HG03432 (cell line): ENCODE measurements around the gene TMEM95.

Source experiments
- ATAC-seq: cut with Tn5 transposase; IDR thresholded peaks from one replicate; pipeline ENCODE4 v1.9.1; 2021; ENCODE audit warnings: mild to moderate bottlenecking, moderate library complexity; ENCODE audit not compliant: unreplicated experiment

TMEM95 gene

GRCh38 chr17:7374353-7374752 is 19.4 kb downstream of the TMEM95 start:
- ATAC-seq = no peak

DNA sequence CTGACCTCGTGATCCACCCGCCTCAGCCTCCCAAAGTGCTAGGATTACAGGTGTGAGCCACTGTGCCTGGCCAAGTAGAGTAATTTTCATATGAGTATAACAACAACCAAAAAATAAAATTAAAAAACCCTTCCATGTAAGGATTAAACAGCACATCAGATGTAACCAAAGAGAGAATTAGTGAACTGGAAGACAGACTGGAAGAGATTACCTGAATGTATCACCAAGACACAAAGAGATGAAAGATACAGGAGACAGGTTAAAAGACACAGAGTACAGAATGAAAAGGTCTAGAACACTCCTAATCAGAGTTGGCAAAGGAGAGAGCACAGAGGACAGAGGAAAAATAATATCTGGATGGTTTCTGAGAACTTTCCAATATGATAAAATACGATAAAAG is 24.2 kb downstream of the TMEM95 start:
- no peak for ATAC-seq

DNA sequence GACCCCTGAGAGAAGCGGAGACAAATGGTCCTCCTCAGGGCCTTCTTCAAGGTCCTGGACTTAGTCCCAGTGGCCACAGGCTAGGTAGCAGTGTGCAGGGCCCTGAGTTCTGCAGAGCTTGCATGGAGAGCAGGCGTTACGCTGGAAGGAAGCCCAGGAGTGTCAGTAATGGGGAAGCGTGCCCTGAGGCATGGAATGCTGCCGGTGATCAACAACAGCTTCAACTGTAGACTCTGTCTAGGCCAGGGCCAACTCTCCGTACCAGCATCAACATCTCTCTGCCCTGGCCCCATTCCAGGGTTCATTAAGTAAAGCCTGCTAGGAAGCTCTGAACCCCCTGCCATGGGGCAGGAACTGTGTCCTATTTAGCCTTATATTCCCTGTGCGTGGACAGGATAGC is 25.4 kb downstream of the TMEM95 start:
- no peak for ATAC-seq

DNA sequence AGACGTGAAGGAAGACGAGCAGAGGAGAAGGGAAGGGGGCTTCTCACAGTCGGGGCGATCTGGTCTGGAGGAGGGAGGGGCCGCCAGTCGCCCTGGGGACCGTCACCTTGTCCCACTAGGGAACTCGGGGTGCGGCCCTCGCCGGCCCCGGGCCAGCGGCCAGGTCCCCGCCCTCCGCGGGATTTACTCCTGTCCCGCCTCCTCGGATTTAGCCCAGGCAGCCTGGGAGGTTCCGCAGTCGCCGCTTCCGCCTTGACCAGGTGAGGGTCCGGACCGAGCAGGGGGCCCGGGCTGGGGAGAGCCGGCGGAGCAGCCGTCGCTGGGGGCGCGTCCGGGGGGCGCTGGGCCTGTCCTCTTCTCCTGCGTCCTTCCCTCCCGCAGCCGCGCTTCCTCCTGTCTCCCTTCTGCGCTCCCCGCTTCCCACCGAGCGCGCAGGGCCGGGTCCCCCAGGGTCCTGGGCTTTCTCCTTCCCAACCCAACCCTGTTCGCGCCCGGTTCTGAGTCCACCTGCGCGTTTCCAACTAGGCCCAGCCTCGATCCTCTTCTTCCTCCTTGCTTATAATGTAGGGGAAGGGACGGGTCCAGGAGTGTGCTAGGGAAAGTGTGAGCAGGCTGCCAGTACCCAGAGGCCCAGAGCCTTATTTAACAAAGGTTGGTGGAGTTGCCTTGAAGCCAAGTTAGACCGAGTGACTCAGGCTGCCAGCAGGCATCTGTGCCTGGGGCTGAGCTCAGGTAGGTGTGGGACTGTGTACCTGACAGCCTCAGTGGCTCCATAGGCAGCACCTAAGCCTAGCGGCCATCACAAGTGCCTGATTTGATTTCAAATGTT is 26.1 kb downstream of the TMEM95 start, which contains the start of gene TNK1:
TNK1 (plus strand) TSS at position 235 of the 829 bp plus-strand sequence. CDS start 1,838 bp downstream, outside the sequence.
- no peak for ATAC-seq

- ATAC-seq = no peak
Measured at GRCh38 chr17:7382901-7383300, 27.9 kb downstream of the TMEM95 start.

DNA sequence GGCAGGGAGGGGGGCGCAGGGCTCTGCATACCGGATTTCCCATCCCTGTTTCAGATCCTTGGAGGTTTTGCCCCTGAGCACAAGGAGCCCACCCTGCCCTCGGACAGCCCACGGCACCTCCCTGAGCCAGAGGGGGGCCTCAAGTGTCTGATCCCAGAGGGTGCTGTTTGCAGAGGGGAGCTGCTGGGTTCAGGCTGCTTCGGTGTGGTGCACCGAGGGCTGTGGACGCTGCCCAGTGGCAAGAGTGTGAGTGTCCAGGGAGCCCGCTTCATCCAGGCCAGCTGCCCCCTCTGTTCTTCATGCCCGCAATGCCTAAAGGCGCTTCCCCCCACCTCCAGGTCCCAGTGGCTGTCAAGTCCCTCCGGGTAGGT is 28.4 kb downstream of the TMEM95 start:
- ATAC-seq = no peak

GRCh38 chr17:7383742-7384488 is 29.0 kb downstream of the TMEM95 start:
- no peak for ATAC-seq

- no peak for ATAC-seq
Measured at GRCh38 chr17:7384489-7385081, 29.6 kb downstream of the TMEM95 start.

GRCh38 chr17:7388856-7389255 is 33.9 kb downstream of the TMEM95 start:
- ATAC-seq = no peak

GRCh38 chr17:7389924-7390910 is 35.3 kb downstream of the TMEM95 start:
- no peak for ATAC-seq

GRCh38 chr17:7391307-7391706 is 36.4 kb downstream of the TMEM95 start:
- no peak for ATAC-seq

DNA sequence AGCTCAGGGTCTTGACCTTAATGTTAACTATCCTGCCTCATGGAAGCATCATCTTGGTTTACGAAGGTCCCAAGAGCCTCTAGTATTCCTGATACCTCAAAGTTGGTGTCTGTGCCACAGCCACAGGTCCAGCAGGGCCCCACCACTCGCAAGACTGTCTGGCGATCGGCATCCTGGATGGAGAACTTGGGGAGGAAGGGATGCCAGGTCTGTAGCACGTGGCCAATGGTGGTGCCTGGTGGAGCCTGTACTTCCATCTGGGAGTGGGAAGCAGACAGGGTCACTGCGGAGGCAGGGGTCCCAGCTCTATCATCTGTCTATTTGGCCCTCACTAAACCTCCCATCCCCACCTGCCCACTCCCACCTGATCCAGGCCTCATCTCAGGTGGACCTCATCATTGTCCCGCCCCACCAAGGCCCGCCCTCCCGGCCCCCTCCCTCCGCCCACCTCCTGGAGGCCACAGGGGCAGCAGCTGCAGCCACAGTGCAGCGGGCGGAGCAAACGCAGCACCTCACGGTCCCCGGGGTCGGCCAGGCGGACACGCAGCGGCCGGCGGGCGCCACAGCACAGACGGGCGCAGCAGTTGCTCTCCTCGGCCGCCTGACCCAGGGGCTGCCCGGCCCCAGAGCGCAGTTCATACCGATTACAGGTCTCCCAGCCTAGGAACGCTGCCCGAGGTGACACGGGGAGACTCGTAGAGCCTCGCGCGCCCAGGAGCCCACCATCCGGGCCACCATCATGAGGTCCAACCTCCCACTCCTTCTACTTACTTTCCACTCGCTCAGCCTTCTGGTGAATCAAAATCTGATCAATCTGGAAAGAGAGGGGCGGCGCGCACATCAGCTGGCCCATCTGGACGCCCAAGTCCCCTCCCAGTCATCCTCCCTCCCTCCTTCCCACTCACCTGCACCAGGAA is 38.0 kb downstream of the TMEM95 start:
- no peak for ATAC-seq

DNA sequence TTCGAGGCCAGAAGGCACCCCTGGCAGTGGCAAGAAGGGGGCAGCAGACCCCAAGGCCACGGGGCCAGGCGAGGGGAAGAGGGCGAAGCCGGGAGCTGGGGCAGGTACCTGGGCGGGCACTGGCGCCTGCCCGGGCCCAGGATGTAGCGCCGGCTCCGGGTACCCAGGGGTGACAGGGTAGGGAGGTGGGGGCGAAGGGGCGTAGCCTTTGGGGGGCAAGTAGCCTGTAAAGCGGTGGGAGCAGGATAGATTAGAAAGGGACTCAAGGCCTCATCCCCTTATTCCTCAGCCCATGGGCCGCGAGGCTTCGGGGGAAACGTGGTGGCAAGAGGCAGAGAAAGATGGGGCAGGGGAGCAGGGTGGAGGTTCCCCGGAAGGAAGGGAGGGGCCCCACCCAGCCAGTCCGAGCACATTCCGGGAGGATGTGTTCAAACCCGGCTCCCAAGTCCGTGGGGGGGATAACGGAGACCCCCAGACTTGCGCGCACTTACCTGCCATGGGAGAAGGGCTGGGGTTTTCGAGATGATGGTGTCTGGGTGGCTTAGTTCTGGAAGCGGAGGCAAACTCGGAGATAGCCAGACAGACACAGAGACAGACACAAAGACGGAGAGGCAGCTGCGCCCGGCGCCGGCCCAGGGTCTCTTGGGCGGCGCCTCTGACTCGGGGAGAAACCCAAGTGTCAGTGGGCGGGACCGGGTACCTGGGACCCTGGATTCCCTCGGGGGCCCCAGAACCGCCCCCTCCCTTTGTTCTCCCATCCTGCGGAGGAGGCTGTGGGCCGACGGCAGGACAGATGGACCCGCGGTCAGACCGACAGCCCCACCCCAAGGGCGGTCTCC is 38.9 kb downstream of the TMEM95 start:
- ATAC-seq = peak; percentile 48

DNA sequence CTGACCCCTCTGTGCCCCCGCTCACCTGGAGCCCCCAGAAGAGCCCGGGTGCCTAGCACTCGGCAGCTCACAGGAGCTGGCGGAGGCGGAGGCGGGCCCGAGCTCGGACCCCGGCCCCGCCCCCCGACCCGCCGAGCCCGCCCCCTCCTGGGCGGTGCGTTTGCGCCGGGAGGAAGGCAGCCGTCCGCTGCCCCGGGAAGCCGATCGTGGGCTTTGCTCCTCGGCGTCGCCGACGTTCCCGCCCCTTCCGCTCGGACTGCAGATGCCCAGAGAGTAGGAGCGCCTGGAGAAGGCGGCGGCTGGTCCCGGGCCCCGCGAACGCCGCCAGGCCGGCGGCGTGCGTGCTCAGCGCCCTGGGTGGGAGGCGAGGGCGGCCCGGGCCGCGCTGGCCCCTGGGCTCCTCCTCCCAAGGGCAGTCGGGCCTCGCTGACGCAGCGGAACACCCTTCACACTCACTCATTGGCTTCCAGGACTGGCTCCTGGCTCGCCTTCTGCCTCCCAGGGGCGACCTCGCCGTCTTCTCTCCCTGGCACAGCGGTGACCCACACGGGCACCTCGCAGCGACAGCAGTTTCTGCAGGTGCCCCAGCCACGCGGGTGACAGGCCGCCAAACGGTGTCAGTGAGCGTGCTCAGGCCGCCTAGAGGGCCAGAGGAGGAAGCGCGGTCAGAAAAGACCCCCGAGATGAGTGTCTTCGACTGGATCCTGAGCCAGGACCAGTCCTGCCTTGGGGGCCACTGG is 39.7 kb downstream of the TMEM95 start, which contains the start of gene PLSCR3:
PLSCR3 (minus strand) TSS at position 74 of the 740 bp plus-strand sequence. CDS start 415 bp downstream, outside the sequence.
- ATAC-seq = peak; percentile 81

DNA sequence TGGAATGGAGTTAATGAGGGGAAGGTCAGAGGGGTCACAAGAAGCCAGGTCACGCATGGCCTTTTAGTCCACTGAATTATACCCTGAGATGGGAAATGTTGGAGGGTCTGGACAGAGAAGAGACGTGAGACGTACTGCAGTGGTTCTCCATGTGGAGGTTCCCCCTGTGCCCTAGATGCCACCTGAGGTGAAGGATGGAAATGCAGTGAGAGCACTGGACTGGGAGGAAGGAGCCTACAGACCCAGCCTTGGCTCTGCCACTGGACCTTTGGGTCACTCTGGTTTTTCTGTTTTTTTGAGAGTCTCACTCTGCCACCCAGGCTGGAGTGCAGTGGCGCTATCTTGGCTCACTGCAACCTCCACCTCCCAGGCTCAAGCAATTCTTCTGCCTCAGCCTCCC is 41.2 kb downstream of the TMEM95 start:
- ATAC-seq = no peak

DNA sequence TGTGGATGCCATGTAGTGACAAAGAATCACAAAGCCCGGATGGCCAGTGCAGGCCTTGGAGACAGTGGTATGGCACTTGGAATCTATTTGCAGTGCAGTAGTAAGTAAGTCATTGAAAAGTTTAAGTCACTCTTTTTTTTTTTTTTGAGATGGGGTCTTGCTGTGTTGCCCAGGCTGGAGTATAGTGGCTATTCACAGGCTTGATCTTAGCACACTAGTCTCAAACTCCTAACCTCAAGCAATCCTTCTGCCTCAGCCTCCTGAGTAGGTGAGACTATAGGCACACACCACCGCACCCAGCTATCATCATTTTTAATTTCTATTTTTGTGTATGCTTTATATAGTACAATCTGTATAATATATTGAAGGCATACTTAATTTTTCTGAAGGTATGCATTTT is 43.7 kb downstream of the TMEM95 start:
- no peak for ATAC-seq

DNA sequence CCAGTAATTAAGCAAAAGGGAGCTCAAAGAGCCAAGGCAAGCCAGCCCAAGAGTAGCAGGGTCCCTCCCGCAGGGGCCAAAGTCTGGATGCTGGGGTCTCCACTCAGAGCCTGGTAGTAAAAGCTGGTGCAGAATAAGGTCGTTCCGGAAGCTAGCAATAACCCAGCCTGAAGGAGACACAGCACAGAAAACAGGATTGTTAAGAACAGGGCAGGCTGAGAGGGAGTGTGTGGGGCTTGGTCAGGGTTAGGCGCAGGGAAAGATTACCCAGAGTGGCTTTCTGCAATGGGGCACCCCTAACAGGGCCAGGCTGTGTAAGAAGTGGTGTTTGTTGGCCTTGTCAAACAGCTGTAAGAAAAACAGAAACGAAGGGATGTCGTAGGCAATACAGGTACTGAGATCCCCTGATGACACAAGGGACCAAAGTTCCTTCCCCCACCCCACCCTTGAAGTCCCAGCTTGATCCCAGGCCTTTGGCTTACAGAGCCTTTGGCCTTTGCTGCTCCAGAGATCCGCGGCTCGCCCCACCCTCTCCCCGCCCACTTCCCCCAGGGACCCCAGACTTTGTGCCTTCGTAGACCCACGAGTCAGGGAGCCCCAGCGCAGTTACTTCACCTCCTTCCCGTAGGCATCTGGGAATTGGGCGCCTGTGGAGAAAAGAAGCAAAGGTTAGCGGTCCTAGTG is 48.2 kb downstream of the TMEM95 start:
- ATAC-seq = no peak

DNA sequence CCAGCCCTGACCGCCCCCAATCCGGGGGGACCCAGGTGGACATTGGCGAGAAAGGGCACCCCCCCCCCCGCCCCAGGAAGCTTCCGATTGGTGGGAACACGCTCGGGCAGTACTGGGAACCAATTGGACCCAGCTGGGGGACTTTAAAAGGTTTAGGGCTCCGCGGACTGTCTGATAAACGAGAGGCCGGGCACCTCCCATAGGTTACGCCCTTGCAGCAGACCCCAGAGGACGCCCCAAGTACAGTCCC is 48.7 kb downstream of the TMEM95 start:
- no peak for ATAC-seq
